Thyroid gland (tissue), 4 donors: ENCODE data around the gene DGKZ. TPM values are rescaled to one million over a fixed set of nuclear protein-coding genes. Genes with fewer than 3 reads are reported as not detected.
"Not testable (repeated sequence)": the region's sequence is repeated elsewhere in the genome, so short reads cannot be mapped to it uniquely, and the experiment has no call there.

ENCODE experiments used
- DNase-seq, 2 donors: peaks; one replicate each; pipeline ENCODE4 v3.0.0-alpha.2; 2019
- H3K27ac ChIP-seq, 3 donors: fragments of 200-600 bp; sonication (generic); 1 replicate in 2 of 3; 2 replicates in 1 of 3; pipeline ENCODE4 v1.5.1; 2016 to 2019; ENCODE audit warnings: mild to moderate bottlenecking in 1 of 3, moderate library complexity in 1 of 3
- H3K27me3 ChIP-seq: fragments of 200-600 bp; sonication (generic); one replicate; pipeline ENCODE4 v1.5.1; 2019
- H3K36me3 ChIP-seq, 2 donors: fragments of 200-600 bp; sonication (generic); one replicate each; pipeline ENCODE4 v1.5.1; 2016 to 2019
- H3K4me1 ChIP-seq, 2 donors: fragments of 200-600 bp; sonication (generic); one replicate each; pipeline ENCODE4 v1.5.1; 2017 to 2019
- H3K4me3 ChIP-seq, 3 donors: fragments of 200-600 bp; sonication (generic); replicated peaks in 1 of 3; 1 replicate in 2 of 3; 2 replicates in 1 of 3; pipeline ENCODE4 v1.5.1; 2016; ENCODE audit warnings: mild to moderate bottlenecking in 1 of 3
- H3K9me3 ChIP-seq: fragments of 200-600 bp; sonication (generic); one replicate; pipeline ENCODE4 v1.5.1; 2017
- CTCF ChIP-seq, 6 experiments: fragments of 200-600 bp in 3 of 6; fragments of 450-650 bp in 3 of 6; sonication (generic) in 3 of 6; IDR thresholded peaks; one replicate each; pipeline ENCODE4 v1.5.1; 2016 to 2019; ENCODE audit warnings: antibody characterized with exemption in 6 of 6, mild to moderate bottlenecking in 2 of 6, inconsistent platforms in 1 of 6, moderate library complexity in 1 of 6
- POLR2A ChIP-seq, 2 donors: fragments of 450-650 bp; IDR thresholded peaks; one replicate each; pipeline ENCODE4 v1.6.1; 2017; ENCODE audit warnings: antibody characterized with exemption in 2 of 2, mild to moderate bottlenecking in 2 of 2, moderate library complexity in 1 of 2
- WGBS, 2 donors: methylation state at CpG; one replicate each; pipeline ENCODE4 v1.1.5; 2017; 5-methylcytosine and 5-hydroxymethylcytosine counted together
- intact Hi-C: fragments of 100-400 bp; cut with DNase I; formaldehyde crosslinking; loops from one replicate; pipeline ENCODE4 v1.15.1; 2023
- total RNA-seq, 4 donors: library from RNA; depleted of rRNA; stranded (reverse); fragments of >200 nt; gene quantifications; one replicate each; pipeline ENCODE4 v1.2.3, GENCODE V29; 2016

Gene DGKZ
- total RNA-seq, 4 donors from 2014 or later = 29.7 to 53.5 (median 41.8) TPM

GRCh38 chr11:46302866-46303265, 44.4 kb upstream of the DGKZ start:
- intact Hi-C loops = no loop called here
- H3K4me1 ChIP-seq = no peaks in the 10 kb centered on the region
- no peak overlapping the region for H3K4me3 ChIP-seq
- WGBS, 2 donors = 89 to 91% methylated on average over 7 of the region's 7 CpGs
- H3K27me3 ChIP-seq = no peaks in the 10 kb centered on the region
- H3K27ac ChIP-seq = no peak overlapping the region
- no peak for DNase-seq
- no peaks in the 10 kb centered on the region for H3K9me3 ChIP-seq
- TF ChIP-seq CTCF (IDR thresholded peaks at IDR 0.05) (no peak), POLR2A (IDR thresholded peaks at IDR 0.05) (no peak)
- H3K36me3 ChIP-seq = no peaks in the 10 kb centered on the region

GRCh38 chr11:46304036-46304435, 43.2 kb upstream of the DGKZ start:
- H3K36me3 ChIP-seq, H3K27me3 ChIP-seq, H3K9me3 ChIP-seq, H3K27ac ChIP-seq, H3K4me1 ChIP-seq, H3K4me3 ChIP-seq, DNase-seq, intact Hi-C loops: not testable (repeated sequence)
- WGBS, 2 donors = 90% methylated on average over 12 of the region's 12 CpGs

DNA sequence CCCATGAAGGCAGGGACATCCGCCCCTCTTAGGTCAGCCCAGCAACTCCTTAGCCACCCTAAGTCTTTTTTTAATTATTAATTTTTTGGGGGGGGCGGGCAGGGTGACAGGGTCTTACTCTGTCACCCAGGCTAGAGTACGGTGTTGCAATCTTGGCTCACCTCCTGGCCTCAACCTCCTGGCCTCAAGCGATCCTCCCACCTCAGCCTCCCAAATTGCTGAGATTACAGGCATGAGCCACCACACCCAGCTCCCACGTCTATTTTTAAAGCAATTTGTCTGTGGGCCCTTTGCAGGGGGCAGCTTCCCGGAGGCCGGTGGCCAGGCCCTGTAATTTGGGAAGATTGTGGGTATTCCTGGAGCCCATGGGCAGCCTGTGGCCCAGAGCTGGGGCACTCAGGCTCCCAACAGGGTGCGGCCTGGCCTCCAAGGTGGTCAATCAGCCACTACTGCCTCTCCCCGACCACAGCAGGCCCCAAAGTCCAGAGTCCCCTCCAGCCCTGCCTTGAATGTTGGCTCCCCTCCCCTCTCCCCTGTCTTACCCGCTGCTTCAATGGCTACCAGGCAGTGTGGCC, 42.6 kb upstream of the DGKZ start:
- Histone ChIP-seq H3K36me3 (no peaks in the 10 kb centered on the region), H3K9me3 (no peaks in the 10 kb centered on the region), H3K27ac (no peak overlapping the region), H3K4me3 (no peak overlapping the region), H3K27me3 (no peaks in the 10 kb centered on the region), H3K4me1 (no peaks in the 10 kb centered on the region)
- TF ChIP-seq CTCF (IDR thresholded peaks at IDR 0.05) (no peak), POLR2A (IDR thresholded peaks at IDR 0.05) (no peak)
- WGBS, 2 donors = 93 to 94% methylated on average over 9 to 10 of the region's 10 CpGs
- intact Hi-C loops = no loop called here
- no peak for DNase-seq

- Histone ChIP-seq H3K27me3 (no peaks in the 10 kb centered on the region), H3K27ac (no peak overlapping the region), H3K36me3 (no peaks in the 10 kb centered on the region), H3K4me1 (no peaks in the 10 kb centered on the region), H3K9me3 (no peaks in the 10 kb centered on the region), H3K4me3 (no peak overlapping the region)
- intact Hi-C loops = no loop called here
- DNase-seq = no peak
- TF ChIP-seq CTCF (IDR thresholded peaks at IDR 0.05) = no peak
- 67 to 77% methylated on average over 6 of the region's 6 CpGs for WGBS, 2 donors
Measured at GRCh38 chr11:46305295-46305694, 42.0 kb upstream of the DGKZ start.

- intact Hi-C loops = no loop called here
Measured at GRCh38 chr11:46306296-46306853, 40.9 kb upstream of the DGKZ start.

More at GRCh38 chr11:46306296-46306853, 40.9 kb upstream of the DGKZ start:
- H3K27ac ChIP-seq = no peak overlapping the region
- H3K4me1 ChIP-seq = no peaks in the 10 kb centered on the region
- H3K27me3 ChIP-seq = no peaks in the 10 kb centered on the region
- H3K4me3 ChIP-seq = no peak overlapping the region
- TF ChIP-seq POLR2A (IDR thresholded peaks at IDR 0.05) = no peak
- TF ChIP-seq CTCF (IDR thresholded peaks at IDR 0.05) = no peak
- no peaks in the 10 kb centered on the region for H3K36me3 ChIP-seq
- no peak for DNase-seq
- H3K9me3 ChIP-seq = no peaks in the 10 kb centered on the region
- 84 to 90% methylated on average over 5 of the region's 5 CpGs for WGBS, 2 donors
